ENCODE measurements around the gene TNFSF4.
"Not testable (repeated sequence)": the region's sequence is repeated elsewhere in the genome, so short reads cannot be mapped to it uniquely, and the experiment has no call there.

The TNFSF4 gene

GRCh38 chr1:173161510-173162221, 45.5 kb downstream of the TNFSF4 start:
- no peak for DNase-seq

DNA sequence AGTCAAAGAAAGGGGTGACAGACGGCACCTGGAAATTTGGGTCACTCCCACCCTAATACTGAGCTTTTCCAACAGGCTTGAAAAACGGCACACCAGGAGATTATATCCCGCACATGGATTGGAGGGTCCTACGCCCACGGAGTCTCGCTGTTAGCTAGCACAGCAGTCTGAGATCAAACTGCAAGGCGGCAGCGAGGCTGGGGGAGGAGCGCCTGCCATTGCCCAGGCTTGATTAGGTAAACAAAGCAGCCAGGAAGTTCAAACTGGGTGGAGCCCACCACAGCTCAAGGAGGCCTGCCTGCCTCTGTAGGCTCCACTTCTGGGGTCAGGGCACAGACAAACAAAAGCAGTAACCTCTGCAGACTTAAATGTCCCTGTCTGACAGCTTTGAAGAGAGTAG, 53.2 kb downstream of the TNFSF4 start:
- not testable (repeated sequence) for DNase-seq

- no peak for DNase-seq
These were observed 53.6 kb downstream of the TNFSF4 start for GRCh38 chr1:173153503-173153902.

DNA sequence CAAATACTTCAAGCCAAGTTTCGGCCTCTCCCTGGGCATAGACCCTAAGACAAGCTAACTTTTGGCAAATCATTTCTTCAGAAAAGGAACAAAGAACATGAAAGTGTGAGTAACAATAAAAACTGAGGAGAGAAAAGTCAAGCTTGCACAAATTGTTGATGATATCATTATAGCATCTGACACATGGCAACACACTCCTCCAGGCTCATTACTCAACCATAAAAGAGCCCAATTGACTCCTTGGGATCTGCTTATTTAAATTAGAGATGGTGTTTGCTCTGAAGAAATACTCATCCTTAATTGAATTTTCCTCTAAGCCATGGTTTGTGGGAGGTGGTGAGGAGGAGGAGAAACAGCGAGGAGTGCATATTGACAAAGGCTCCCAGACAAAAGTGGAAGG, 54.5 kb downstream of the TNFSF4 start:
- no peak for DNase-seq

GRCh38 chr1:173150795-173151194, 56.3 kb downstream of the TNFSF4 start:
- no peak for DNase-seq

DNA sequence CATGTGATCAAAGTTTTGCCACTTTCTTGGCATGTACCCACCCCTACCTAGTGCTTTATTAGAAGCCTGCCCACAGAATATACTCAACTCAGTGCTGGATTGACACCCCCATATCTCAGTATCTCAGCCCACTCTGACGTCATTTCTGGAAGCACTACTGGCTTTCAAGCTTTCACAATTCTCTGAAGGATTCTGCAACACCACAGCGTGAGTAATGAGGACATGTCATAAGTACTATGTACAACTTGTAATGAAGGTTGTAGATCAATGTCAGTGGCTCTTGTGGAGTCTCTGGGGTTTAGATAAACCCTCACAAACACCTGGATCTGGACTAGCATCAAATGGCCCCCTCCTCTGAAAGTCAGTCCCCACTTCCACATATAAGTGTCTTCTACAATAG, 57.2 kb downstream of the TNFSF4 start:
- no peak for DNase-seq

GRCh38 chr1:173148971-173149370, 58.2 kb downstream of the TNFSF4 start:
- no peak for DNase-seq

DNA sequence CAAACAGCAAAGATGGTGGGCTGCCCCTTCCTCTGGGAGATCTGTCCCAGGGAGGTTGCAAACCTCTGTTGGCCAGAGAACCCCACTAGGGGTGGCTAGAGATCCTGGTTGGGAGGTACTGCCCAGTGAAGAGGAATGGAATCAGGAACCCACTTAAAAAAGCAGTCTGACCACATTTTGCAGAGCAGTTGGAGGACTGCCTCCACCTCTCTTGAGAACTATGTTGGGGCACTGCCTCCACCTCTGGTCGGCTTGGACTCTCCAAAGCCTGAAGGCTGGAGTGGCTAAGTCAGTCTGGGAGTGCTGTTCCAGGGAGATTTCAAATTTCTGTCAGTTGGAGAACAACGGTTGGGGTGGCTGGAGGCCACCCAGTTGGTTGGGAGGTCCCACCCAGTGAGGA, 58.6 kb downstream of the TNFSF4 start:
- DNase-seq, result no peak

GRCh38 chr1:173140733-173141132, 66.4 kb downstream of the TNFSF4 start:
- no peak for DNase-seq

DNA sequence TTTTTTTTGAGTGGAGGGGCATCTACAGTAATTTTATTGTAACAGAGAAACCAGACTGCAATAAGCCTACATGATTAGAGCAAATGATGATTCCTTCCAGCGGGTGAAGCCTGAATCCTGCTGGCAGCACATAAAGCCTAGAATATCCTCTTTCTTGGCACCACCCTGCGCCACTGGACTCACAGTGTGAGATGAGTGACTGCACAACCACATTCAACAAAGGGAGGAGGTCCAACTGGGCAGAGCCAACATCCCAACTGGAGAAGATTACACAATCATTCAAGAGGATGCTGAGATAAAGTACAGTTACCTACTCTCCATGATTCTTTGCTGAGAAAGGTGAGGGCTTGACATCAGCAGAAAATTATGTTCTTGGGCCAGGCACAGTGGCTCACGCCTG, 67.4 kb downstream of the TNFSF4 start:
- DNase-seq, result no peak

DNA sequence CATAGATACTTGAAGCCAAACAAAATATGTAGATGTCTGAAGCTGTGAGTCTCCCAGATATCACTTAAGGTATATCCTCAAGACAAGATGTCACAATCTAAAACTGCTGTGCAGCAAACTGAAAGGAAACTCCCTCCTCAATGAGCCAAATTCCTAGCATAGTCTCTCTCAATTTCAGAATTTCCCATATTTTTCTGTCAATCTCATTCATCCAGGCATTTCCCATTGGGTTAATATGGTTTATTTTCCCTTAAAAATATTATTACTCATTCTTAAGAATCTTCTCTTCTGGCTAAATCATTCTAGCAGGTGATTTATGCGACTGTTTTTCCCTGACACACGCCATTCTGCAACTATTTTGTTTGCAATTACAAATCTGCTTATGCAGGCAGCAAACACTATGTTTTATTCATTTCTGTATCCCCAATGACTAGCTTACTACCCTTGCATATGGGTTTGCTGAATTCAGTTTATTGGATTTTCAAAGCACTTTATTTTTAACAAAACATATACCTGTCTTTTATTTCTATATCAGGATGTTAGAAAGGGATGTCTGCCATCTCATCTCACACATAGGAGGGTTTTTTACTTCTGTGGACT, 69.9 kb downstream of the TNFSF4 start:
- DNase-seq, result no peak

DNA sequence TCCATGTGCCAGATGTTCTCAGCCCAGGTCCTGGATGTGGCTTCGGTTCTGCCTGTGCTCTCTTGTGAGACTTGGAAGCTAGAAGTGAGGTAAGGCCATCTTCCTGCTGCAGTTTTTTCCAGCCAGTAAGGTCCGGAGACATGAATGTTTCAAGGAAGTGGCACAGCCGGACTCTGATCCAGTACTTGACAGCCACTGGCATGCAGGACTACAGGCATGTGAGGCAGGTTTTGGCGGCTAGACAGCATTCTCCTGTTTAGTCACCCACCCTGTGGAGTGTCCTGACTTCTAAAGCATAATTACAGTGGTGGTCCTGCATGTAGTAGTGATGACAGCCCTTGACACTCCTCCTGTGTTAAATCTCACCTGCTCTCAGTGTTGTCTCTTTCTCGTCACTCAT, 72.3 kb downstream of the TNFSF4 start:
- DNase-seq, result no peak

- no peak for DNase-seq
These were observed 73.1 kb downstream of the TNFSF4 start for GRCh38 chr1:173134029-173134428.

All from NCI-H748 treated with DMSO at 0.1 percent for 48 hours (cell line).